ENCODE measurements around the gene AFF3. TPM values are rescaled to one million over a fixed set of nuclear protein-coding genes. Genes with fewer than 3 reads are reported as not detected.

Gene AFF3
- total and polyA plus RNA-seq, 4 donors: 0.48 to 5.3 (median 2.3) TPM

GRCh38 chr2:99571954-99572353, 570.4 kb downstream of the AFF3 start (continued):
- TF ChIP-seq ZBTB33 (IDR thresholded peaks at IDR 0.05): no peak
- no peak for TF ChIP-seq RAD21 (IDR thresholded peaks at IDR 0.05)
- no peak for TF ChIP-seq FOXA1 (IDR thresholded peaks at IDR 0.05)

- H3K27ac ChIP-seq (ENCODE audit: low read depth in 1 of 2, low read length in 2 of 2): no peak overlapping the region
- TF ChIP-seq JUND (IDR thresholded peaks at IDR 0.05): no peak
- H3K36me3 ChIP-seq (ENCODE audit: control insufficient read depth in 4 of 4, insufficient read depth in 3 of 4, low read depth in 1 of 4, low read length in 3 of 4): no peaks in the 10 kb centered on the region
- 87% methylated on average over 4 of the region's 4 CpGs for WGBS
- no peaks in the 10 kb centered on the region for H3K4me1 ChIP-seq (ENCODE audit: control insufficient read depth in 4 of 4, insufficient read depth in 4 of 4, low read length in 3 of 4)
- no peaks in the 10 kb centered on the region for H3K27me3 ChIP-seq (ENCODE audit: control insufficient read depth in 4 of 4, insufficient read depth in 4 of 4, low read length in 3 of 4)
- H3K9me3 ChIP-seq (ENCODE audit: control insufficient read depth in 4 of 4, low read length in 3 of 4): no peaks in the 10 kb centered on the region
- DNase-seq (ENCODE audit: low spot score): no peak
- H3K9ac ChIP-seq (ENCODE audit: low read depth in 1 of 2, low read length in 2 of 2): no peak overlapping the region
- no peak overlapping the region for H3K4me3 ChIP-seq (ENCODE audit: low read depth in 1 of 3, low read length in 3 of 3)
Observed at GRCh38 chr2:99571533-99571932, 570.9 kb downstream of the AFF3 start.

- DNase-seq (ENCODE audit: low spot score): no peak
- Histone ChIP-seq H3K36me3 (ENCODE audit: control insufficient read depth in 4 of 4, insufficient read depth in 3 of 4, low read depth in 1 of 4, low read length in 3 of 4) (no peaks in the 10 kb centered on the region), H3K27ac (ENCODE audit: low read depth in 1 of 2, low read length in 2 of 2) (no peak overlapping the region), H3K4me3 (ENCODE audit: low read depth in 1 of 3, low read length in 3 of 3) (no peak overlapping the region), H3K9ac (ENCODE audit: low read depth in 1 of 2, low read length in 2 of 2) (no peak overlapping the region), H3K4me1 (ENCODE audit: control insufficient read depth in 4 of 4, insufficient read depth in 4 of 4, low read length in 3 of 4) (no peaks in the 10 kb centered on the region), H3K27me3 (ENCODE audit: control insufficient read depth in 4 of 4, insufficient read depth in 4 of 4, low read length in 3 of 4) (no peaks in the 10 kb centered on the region), H3K9me3 (ENCODE audit: control insufficient read depth in 4 of 4, low read length in 3 of 4) (no peaks in the 10 kb centered on the region)
- 90% methylated on average over 4 of the region's 4 CpGs for WGBS
- no peak for TF ChIP-seq JUND (IDR thresholded peaks at IDR 0.05)
- TF ChIP-seq RXRA (IDR thresholded peaks at IDR 0.05): no peak
- TF ChIP-seq HNF4A (conservative IDR thresholded peaks at IDR 0.05): no peak
- no peak for TF ChIP-seq SP1 (IDR thresholded peaks at IDR 0.05)
- no peak for TF ChIP-seq ZBTB33 (IDR thresholded peaks at IDR 0.05)
- TF ChIP-seq MAX (IDR thresholded peaks at IDR 0.05): no peak
- no peak for TF ChIP-seq GABPA (IDR thresholded peaks at IDR 0.05 in 1 of 2, conservative IDR thresholded peaks at IDR 0.05 in 1 of 2)
- no peak for TF ChIP-seq EGR1 (IDR thresholded peaks at IDR 0.05; ENCODE audit: low read depth in 2 of 2)
- TF ChIP-seq RAD21 (IDR thresholded peaks at IDR 0.05): no peak
- no peak for TF ChIP-seq YY1 (IDR thresholded peaks at IDR 0.05)
- no peak for TF ChIP-seq NR2F2 (IDR thresholded peaks at IDR 0.05)
Observed at GRCh38 chr2:99571021-99571420, 571.4 kb downstream of the AFF3 start.

GRCh38 chr2:99569386-99569785, 573.0 kb downstream of the AFF3 start:
- Histone ChIP-seq H3K4me3 (ENCODE audit: low read depth in 1 of 3, low read length in 3 of 3) (no peak overlapping the region), H3K27ac (ENCODE audit: low read depth in 1 of 2, low read length in 2 of 2) (no peak overlapping the region), H3K27me3 (ENCODE audit: control insufficient read depth in 4 of 4, insufficient read depth in 4 of 4, low read length in 3 of 4) (no peaks in the 10 kb centered on the region)

More at GRCh38 chr2:99569386-99569785, 573.0 kb downstream of the AFF3 start:
- whole genome bisulfite sequencing: 84% methylated on average over 5 of the region's 5 CpGs
- no peak overlapping the region for H3K9ac ChIP-seq (ENCODE audit: low read depth in 1 of 2, low read length in 2 of 2)
- DNase-seq (ENCODE audit: low spot score): no peak
- TF ChIP-seq SP1 (IDR thresholded peaks at IDR 0.05) (no peak), JUND (IDR thresholded peaks at IDR 0.05) (no peak), YY1 (IDR thresholded peaks at IDR 0.05) (no peak), NR2F2 (IDR thresholded peaks at IDR 0.05) (no peak), RXRA (IDR thresholded peaks at IDR 0.05) (no peak), ATF3 (IDR thresholded peaks at IDR 0.05) (no peak), EGR1 (IDR thresholded peaks at IDR 0.05; ENCODE audit: low read depth in 2 of 2) (no peak), TAF1 (conservative IDR thresholded peaks at IDR 0.05) (no peak), HNF4A (conservative IDR thresholded peaks at IDR 0.05) (no peak), RAD21 (IDR thresholded peaks at IDR 0.05) (no peak)
- H3K9me3 ChIP-seq (ENCODE audit: control insufficient read depth in 4 of 4, low read length in 3 of 4): no peaks in the 10 kb centered on the region
- H3K4me1 ChIP-seq (ENCODE audit: control insufficient read depth in 4 of 4, insufficient read depth in 4 of 4, low read length in 3 of 4): no peaks in the 10 kb centered on the region
- no peaks in the 10 kb centered on the region for H3K36me3 ChIP-seq (ENCODE audit: control insufficient read depth in 4 of 4, insufficient read depth in 3 of 4, low read depth in 1 of 4, low read length in 3 of 4)

All from liver (tissue), 9 donors.